Measurements from ENCODE around the gene INSC.

Gene INSC

DNA sequence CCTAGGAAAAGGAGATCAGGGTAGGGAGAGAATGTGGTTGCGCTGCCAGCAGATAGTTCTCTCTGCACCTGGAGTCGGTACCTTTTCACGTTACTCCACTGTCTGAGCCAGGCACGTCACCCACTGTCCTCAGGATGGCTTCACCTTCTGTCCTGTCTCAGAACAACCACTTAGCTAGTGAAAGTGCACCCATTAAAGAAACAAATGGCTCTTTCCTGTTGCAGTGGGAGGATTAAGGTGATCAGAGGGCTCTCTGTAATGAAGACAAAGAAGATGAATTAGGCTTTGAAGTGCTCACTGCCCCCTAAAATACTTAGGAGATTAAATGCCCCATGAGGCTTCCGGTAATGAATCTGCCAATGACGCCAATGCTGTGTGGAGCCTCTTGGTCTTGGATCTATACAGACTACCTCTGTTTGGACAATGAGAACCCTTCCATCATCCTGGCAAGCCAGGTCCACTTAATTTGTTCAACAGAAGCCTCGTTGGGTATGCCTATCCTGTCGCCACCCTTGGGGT, 113.7 kb downstream of the INSC start:
- TF ChIP-seq, protein P1, sequence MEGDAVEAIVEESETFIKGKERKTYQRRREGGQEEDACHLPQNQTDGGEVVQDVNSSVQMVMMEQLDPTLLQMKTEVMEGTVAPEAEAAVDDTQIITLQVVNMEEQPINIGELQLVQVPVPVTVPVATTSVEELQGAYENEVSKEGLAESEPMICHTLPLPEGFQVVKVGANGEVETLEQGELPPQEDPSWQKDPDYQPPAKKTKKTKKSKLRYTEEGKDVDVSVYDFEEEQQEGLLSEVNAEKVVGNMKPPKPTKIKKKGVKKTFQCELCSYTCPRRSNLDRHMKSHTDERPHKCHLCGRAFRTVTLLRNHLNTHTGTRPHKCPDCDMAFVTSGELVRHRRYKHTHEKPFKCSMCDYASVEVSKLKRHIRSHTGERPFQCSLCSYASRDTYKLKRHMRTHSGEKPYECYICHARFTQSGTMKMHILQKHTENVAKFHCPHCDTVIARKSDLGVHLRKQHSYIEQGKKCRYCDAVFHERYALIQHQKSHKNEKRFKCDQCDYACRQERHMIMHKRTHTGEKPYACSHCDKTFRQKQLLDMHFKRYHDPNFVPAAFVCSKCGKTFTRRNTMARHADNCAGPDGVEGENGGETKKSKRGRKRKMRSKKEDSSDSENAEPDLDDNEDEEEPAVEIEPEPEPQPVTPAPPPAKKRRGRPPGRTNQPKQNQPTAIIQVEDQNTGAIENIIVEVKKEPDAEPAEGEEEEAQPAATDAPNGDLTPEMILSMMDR (IDR thresholded peaks at IDR 0.05; ENCODE audit: low read depth, low read length) = no peak
- DNase-seq (ENCODE audit: extremely low read depth, low read depth) = no peak

- DNase-seq (ENCODE audit: extremely low read depth, low read depth) = no peak
- TF ChIP-seq, protein P1 (IDR thresholded peaks at IDR 0.05; ENCODE audit: low read depth, low read length) = no peak
Observed at GRCh38 chr11:15229069-15229468, 114.3 kb downstream of the INSC start.

DNA sequence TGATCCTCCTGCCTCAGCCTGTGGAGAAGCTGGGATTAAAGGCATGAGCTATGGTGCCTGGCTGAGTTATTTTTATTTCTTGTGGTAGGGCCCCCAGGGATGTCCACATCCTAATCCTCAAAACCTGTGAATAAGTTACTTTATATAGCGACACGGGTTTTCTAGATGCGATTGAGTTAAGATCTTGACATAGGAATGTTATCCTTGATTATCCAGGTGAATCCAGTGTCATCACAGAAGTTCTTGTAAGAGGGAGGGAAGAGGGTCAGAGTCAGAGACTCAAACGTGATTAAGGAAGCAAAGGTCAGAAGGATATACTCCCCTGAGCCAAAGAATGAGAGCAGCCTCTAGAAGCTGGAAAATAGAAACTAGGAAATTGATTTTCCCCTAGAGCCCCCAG, 117.8 kb downstream of the INSC start:
- TF ChIP-seq, protein P1 (IDR thresholded peaks at IDR 0.05; ENCODE audit: low read depth, low read length) = no peak
- DNase-seq (ENCODE audit: extremely low read depth, low read depth) = no peak

GRCh38 chr11:15233371-15234165, 118.8 kb downstream of the INSC start:
- DNase-seq (ENCODE audit: extremely low read depth, low read depth) = no peak
- TF ChIP-seq, protein P1 (IDR thresholded peaks at IDR 0.05; ENCODE audit: low read depth, low read length) = no peak

DNA sequence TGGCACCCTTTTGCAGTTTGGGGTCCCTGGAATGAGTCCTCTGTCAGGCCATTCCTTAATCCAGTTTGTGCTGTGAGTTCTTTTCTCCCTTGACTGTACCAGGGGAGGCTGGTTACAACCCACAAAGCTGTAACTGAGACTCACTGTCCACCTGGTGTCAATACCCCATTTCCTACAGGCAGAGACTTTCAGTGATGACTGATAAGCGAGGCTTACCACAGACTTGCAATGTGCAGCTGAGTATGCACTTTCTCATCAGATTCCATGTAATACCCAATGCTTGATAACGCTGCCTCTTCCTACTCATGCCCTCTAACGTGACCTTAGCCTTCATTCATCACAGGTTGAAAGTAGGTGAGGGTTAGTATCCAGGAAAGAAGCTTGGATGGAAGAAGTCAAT, 120.1 kb downstream of the INSC start:
- no peak for DNase-seq (ENCODE audit: extremely low read depth, low read depth)
- TF ChIP-seq, protein P1 (IDR thresholded peaks at IDR 0.05; ENCODE audit: low read depth, low read length) = no peak

- TF ChIP-seq, protein P1 (IDR thresholded peaks at IDR 0.05; ENCODE audit: low read depth, low read length) = no peak
Observed at GRCh38 chr11:15236559-15236958, 121.8 kb downstream of the INSC start.

GRCh38 chr11:15238856-15239255, 124.1 kb downstream of the INSC start:
- TF ChIP-seq, protein P1 (IDR thresholded peaks at IDR 0.05; ENCODE audit: low read depth, low read length) = no peak
- DNase-seq (ENCODE audit: extremely low read depth, low read depth) = no peak

More at GRCh38 chr11:15236559-15236958, 121.8 kb downstream of the INSC start:
- no peak for DNase-seq (ENCODE audit: extremely low read depth, low read depth)
